ENCODE results near the gene CALHM5.
"Not testable (repeated sequence)": the region's sequence is repeated elsewhere in the genome, so short reads cannot be mapped to it uniquely, and the experiment has no call there.

CALHM5 gene

DNA sequence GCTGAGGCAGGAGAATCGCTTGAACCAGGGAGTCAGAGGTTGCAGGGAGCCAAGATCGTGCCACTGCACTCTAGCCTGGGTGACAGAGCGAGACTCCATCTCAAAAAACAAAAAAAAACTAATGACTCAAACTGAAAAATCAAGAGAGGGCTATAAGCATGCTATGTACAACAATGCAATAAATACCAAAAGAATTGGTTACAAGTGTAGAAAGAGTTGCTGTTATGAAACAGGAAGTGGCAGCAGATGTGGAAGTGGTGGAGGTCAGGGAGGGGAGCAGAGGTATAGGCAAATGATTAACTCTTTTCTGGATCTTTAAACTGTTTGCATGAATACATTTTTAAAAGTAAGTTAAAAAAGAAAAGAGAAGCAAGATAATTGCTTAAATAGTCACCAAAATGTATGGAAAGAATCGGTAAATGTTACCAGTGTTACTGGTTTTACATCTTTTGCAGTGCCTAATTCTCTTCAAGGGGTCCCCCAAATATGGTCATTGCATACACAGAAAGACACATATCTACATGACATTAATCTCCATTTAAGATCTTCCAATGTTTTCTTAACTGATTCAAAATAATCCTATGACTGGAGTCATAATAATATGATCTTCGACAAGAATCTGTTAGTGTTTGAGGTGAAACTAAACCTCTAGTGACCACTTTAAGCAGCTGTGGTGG, 35.3 kb upstream of the CALHM5 start:
- Histone ChIP-seq H3K9me3 (ENCODE audit: control insufficient read depth in 2 of 2, low read length in 2 of 2) (no peaks in the 10 kb centered on the region), H3K27me3 (ENCODE audit: control insufficient read depth in 2 of 2, insufficient read depth in 2 of 2, low read length in 2 of 2) (no peaks in the 10 kb centered on the region), H3K4me1 (ENCODE audit: control insufficient read depth in 2 of 2, insufficient read depth in 2 of 2, low read length in 2 of 2) (no peaks in the 10 kb centered on the region), H3K4me3 (ENCODE audit: low read length in 2 of 2) (no peak overlapping the region), H3K27ac (ENCODE audit: low read depth in 2 of 2, low read length in 2 of 2) (peak overlapping the region in 1 of 2 donors; percentile 33), H3K36me3 (ENCODE audit: control insufficient read depth in 2 of 2, insufficient read depth in 2 of 2, low read length in 2 of 2) (no peaks in the 10 kb centered on the region), H3K9ac (ENCODE audit: low read depth in 1 of 2, low read length in 2 of 2) (no peak overlapping the region)

DNA sequence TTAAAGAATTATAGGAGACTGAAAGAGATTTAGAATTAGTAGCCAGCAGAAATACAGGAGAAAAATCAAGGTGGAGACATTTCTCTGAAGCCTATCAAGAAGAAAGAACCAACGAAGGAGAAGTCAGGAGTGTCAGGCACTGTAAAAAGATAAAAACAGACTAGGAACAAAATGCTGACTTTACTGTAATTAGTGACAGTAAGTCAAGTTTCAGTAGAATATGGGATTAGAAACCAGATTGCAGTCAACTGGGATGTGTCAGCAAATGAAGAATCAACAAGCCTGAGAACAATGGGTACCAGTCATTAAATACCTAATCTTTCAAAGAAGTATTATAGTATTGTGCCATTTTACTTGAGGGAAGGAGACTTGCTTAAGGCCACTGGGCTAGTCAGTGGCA, 28.7 kb upstream of the CALHM5 start:
- H3K27ac ChIP-seq (ENCODE audit: low read depth in 2 of 2, low read length in 2 of 2) = no peak overlapping the region
- no peak overlapping the region for H3K9ac ChIP-seq (ENCODE audit: low read depth in 1 of 2, low read length in 2 of 2)
- H3K4me1 ChIP-seq (ENCODE audit: control insufficient read depth in 2 of 2, insufficient read depth in 2 of 2, low read length in 2 of 2) = no peaks in the 10 kb centered on the region
- H3K4me3 ChIP-seq (ENCODE audit: low read length in 2 of 2) = no peak overlapping the region
- no peaks in the 10 kb centered on the region for H3K36me3 ChIP-seq (ENCODE audit: control insufficient read depth in 2 of 2, insufficient read depth in 2 of 2, low read length in 2 of 2)
- H3K9me3 ChIP-seq (ENCODE audit: control insufficient read depth in 2 of 2, low read length in 2 of 2) = no peaks in the 10 kb centered on the region
- H3K27me3 ChIP-seq (ENCODE audit: control insufficient read depth in 2 of 2, insufficient read depth in 2 of 2, low read length in 2 of 2) = no peaks in the 10 kb centered on the region

DNA sequence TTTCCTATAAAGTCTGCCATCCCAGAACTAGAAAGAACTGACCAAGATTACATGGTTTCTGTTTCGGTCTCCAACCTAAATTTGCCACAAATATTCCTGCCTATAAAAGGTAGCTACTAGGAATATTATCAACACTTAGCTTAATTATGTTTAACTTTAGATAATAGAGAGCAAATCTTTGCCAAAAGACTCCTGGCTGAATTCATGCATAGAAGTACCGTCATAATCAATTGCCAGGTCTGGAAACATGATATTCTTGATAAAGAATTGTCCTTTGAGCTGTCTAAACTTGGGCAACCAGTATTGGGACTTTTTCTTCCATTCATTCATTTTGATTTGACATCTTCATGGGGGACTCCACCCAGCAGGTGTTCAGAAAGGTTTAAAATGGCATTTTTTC, 27.8 kb upstream of the CALHM5 start:
- H3K4me1 ChIP-seq (ENCODE audit: control insufficient read depth in 2 of 2, insufficient read depth in 2 of 2, low read length in 2 of 2) = no peaks in the 10 kb centered on the region

DNA sequence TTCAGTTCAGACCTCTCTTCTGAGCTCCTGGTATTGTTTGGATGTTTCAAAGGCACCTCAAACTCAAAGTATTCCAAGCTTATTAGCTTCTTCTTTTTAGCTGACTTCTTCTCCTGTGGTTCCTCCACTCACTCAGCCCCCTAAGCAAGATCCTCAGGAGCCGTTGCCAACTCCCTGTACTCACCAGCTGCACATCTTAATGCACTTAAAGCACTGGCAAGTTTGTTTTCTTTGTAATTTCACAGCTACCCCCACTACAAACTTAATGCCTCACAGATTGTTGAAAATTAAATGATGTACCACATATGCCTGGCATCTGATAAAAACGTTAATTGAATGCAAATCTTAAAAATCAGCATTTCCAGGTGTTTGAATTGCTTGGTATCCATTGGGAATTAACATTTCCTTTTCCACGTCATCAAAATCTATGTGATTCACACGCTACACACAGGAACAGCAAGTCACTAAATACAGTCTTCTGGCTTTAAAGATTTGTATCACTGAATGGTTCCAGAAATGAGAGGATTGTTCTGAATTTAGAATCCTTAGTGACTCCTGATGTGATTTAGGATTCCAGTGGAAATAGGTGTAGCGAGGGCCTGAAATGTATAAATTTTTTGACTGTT, 25.8 kb upstream of the CALHM5 start:
- H3K27me3 ChIP-seq (ENCODE audit: control insufficient read depth in 2 of 2, insufficient read depth in 2 of 2, low read length in 2 of 2) = no peaks in the 10 kb centered on the region
- H3K4me3 ChIP-seq (ENCODE audit: low read length in 2 of 2) = no peak overlapping the region
- no peak overlapping the region for H3K9ac ChIP-seq (ENCODE audit: low read depth in 1 of 2, low read length in 2 of 2)
- H3K36me3 ChIP-seq (ENCODE audit: control insufficient read depth in 2 of 2, insufficient read depth in 2 of 2, low read length in 2 of 2) = no peaks in the 10 kb centered on the region
- no peaks in the 10 kb centered on the region for H3K9me3 ChIP-seq (ENCODE audit: control insufficient read depth in 2 of 2, low read length in 2 of 2)
- H3K27ac ChIP-seq (ENCODE audit: low read depth in 2 of 2, low read length in 2 of 2) = no peak overlapping the region
- no peaks in the 10 kb centered on the region for H3K4me1 ChIP-seq (ENCODE audit: control insufficient read depth in 2 of 2, insufficient read depth in 2 of 2, low read length in 2 of 2)

More for the DNA sequence above, 27.8 kb upstream of the CALHM5 start:
- H3K36me3 ChIP-seq (ENCODE audit: control insufficient read depth in 2 of 2, insufficient read depth in 2 of 2, low read length in 2 of 2) = no peaks in the 10 kb centered on the region
- no peaks in the 10 kb centered on the region for H3K9me3 ChIP-seq (ENCODE audit: control insufficient read depth in 2 of 2, low read length in 2 of 2)
- no peak overlapping the region for H3K9ac ChIP-seq (ENCODE audit: low read depth in 1 of 2, low read length in 2 of 2)
- H3K27ac ChIP-seq (ENCODE audit: low read depth in 2 of 2, low read length in 2 of 2) = no peak overlapping the region
- H3K27me3 ChIP-seq (ENCODE audit: control insufficient read depth in 2 of 2, insufficient read depth in 2 of 2, low read length in 2 of 2) = no peaks in the 10 kb centered on the region
- no peak overlapping the region for H3K4me3 ChIP-seq (ENCODE audit: low read length in 2 of 2)

DNA sequence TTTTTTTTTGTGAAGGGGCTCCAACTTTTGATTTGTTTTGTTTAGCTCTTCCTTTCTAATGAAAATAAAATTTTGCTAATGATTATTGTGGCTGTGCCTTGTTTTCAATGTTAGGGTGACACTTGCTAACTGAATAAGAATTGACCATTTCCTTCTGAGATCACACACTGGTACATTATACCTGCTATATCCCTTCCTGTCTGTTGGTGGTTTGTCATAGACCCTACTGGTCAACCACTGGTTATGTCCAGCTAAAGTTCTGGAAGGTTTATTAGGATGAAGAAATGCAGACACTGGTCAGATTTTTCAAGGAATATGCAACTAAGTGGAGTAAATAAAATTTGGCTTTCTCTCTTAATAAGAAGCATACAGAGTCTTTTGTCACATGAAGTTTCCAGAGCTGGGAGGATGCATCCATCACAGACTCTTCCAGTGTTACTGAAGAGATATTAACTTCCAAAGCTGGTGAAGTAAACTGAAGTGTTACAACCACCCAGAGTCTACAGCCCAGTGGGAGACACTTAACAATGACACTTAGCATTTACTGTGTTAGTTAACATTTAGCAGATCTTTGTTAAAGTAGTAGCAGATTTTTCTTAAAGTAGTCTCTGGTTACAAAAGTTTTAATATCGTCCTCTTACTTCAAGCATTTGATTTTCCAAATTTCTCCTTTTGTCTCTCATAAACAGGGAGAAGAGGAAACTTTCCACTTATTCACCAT, 19.7 kb upstream of the CALHM5 start:
- Histone ChIP-seq H3K9me3 (ENCODE audit: control insufficient read depth in 2 of 2, low read length in 2 of 2) (no peaks in the 10 kb centered on the region), H3K36me3 (ENCODE audit: control insufficient read depth in 2 of 2, insufficient read depth in 2 of 2, low read length in 2 of 2) (no peaks in the 10 kb centered on the region), H3K27ac (ENCODE audit: low read depth in 2 of 2, low read length in 2 of 2) (no peak overlapping the region), H3K4me3 (ENCODE audit: low read length in 2 of 2) (no peak overlapping the region), H3K9ac (ENCODE audit: low read depth in 1 of 2, low read length in 2 of 2) (no peak overlapping the region), H3K27me3 (ENCODE audit: control insufficient read depth in 2 of 2, insufficient read depth in 2 of 2, low read length in 2 of 2) (no peaks in the 10 kb centered on the region), H3K4me1 (ENCODE audit: control insufficient read depth in 2 of 2, insufficient read depth in 2 of 2, low read length in 2 of 2) (no peaks in the 10 kb centered on the region)

DNA sequence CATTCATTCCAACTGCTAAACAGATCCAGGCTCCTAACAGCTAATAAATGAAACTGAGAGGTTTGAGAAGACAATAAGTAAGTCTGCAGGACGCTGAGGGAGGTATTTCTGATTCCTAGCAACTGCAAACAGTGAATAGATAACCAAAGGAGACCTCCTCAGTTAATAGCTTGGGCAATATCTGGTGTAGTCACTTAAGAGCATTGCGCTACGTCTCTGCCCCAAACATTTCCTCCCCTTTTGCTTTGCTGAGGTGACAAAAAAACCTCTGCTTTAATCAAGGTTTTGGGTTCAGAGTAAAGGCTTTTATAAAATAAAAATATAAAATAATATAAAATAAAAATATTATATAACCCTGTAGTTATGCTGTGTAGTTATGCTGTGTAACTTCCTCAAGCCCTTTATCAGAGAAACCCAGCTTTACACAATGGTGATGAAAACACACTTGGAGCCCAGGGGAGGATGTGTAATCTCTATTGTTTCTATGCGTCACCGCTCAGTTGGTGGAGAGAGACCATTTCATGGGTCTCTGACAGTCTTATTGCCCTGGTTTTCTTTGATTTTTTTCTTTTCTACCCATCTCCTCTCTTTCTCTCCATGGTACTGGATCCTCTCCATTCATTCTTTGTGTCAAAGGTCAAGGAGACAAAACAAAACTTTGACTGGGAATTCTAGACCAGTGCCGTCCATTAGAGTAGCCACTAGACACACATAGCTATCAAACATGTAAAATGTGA, 18.9 kb upstream of the CALHM5 start:
- Histone ChIP-seq H3K27me3 (ENCODE audit: control insufficient read depth in 2 of 2, insufficient read depth in 2 of 2, low read length in 2 of 2) (no peaks in the 10 kb centered on the region), H3K9ac (ENCODE audit: low read depth in 1 of 2, low read length in 2 of 2) (no peak overlapping the region), H3K9me3 (ENCODE audit: control insufficient read depth in 2 of 2, low read length in 2 of 2) (no peaks in the 10 kb centered on the region), H3K36me3 (ENCODE audit: control insufficient read depth in 2 of 2, insufficient read depth in 2 of 2, low read length in 2 of 2) (no peaks in the 10 kb centered on the region), H3K4me3 (ENCODE audit: low read length in 2 of 2) (no peak overlapping the region), H3K27ac (ENCODE audit: low read depth in 2 of 2, low read length in 2 of 2) (no peak overlapping the region), H3K4me1 (ENCODE audit: control insufficient read depth in 2 of 2, insufficient read depth in 2 of 2, low read length in 2 of 2) (no peaks in the 10 kb centered on the region)

DNA sequence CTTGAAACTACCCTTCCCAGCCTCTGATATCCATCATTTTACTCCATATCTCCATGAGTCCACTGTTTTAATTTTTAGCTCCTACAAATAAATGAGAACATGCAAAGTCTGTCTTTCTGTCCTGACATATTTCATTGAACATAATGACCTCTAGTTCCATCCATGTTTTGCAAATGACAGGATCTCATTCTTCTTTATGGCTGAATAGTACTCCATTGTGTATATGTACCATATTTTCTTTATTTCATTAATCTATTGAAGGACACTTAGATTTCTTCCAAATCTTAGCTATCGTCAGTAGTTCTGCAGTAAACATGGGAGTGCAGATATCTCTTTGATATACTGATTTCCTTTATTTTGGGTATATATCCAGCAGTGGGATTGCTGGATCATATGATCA, 16.3 kb upstream of the CALHM5 start:
- not testable (repeated sequence) for H3K4me1 ChIP-seq (ENCODE audit: control insufficient read depth in 2 of 2, insufficient read depth in 2 of 2, low read length in 2 of 2); H3K27me3 ChIP-seq (ENCODE audit: control insufficient read depth in 2 of 2, insufficient read depth in 2 of 2, low read length in 2 of 2); H3K9ac ChIP-seq (ENCODE audit: low read depth in 1 of 2, low read length in 2 of 2); H3K27ac ChIP-seq (ENCODE audit: low read depth in 2 of 2, low read length in 2 of 2); H3K9me3 ChIP-seq (ENCODE audit: control insufficient read depth in 2 of 2, low read length in 2 of 2); H3K4me3 ChIP-seq (ENCODE audit: low read length in 2 of 2); H3K36me3 ChIP-seq (ENCODE audit: control insufficient read depth in 2 of 2, insufficient read depth in 2 of 2, low read length in 2 of 2)

DNA sequence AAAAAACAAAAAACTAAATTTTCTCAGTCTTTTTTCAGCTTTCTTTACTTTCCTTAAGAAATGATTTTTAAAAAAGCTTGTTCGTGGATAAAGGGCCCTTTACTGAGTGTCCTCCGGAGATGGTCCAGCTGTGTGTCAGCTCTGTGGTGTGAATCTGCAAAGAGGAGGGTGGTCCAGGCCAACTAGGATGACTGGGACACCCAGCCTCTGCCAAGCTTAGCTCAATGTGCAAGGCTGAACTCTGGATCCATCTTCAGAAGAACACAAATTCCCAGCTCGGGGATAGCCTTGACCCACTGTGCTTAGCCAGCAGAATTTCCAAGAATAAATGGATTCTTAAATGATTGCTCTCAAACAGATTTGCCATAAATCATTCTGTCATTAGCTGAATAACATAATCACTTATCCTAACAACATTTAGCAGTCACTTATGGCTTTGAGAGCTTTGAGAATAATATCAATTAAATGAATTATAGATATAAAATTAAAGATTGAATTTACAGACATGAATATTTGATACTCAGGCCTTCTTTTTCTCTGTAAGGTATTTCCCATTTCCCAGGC, 14.2 kb upstream of the CALHM5 start:
- H3K27me3 ChIP-seq (ENCODE audit: control insufficient read depth in 2 of 2, insufficient read depth in 2 of 2, low read length in 2 of 2) = no peaks in the 10 kb centered on the region
- no peaks in the 10 kb centered on the region for H3K4me1 ChIP-seq (ENCODE audit: control insufficient read depth in 2 of 2, insufficient read depth in 2 of 2, low read length in 2 of 2)
- no peak overlapping the region for H3K9ac ChIP-seq (ENCODE audit: low read depth in 1 of 2, low read length in 2 of 2)
- H3K4me3 ChIP-seq (ENCODE audit: low read length in 2 of 2) = no peak overlapping the region
- no peaks in the 10 kb centered on the region for H3K9me3 ChIP-seq (ENCODE audit: control insufficient read depth in 2 of 2, low read length in 2 of 2)
- H3K27ac ChIP-seq (ENCODE audit: low read depth in 2 of 2, low read length in 2 of 2) = no peak overlapping the region
- H3K36me3 ChIP-seq (ENCODE audit: control insufficient read depth in 2 of 2, insufficient read depth in 2 of 2, low read length in 2 of 2) = no peaks in the 10 kb centered on the region

DNA sequence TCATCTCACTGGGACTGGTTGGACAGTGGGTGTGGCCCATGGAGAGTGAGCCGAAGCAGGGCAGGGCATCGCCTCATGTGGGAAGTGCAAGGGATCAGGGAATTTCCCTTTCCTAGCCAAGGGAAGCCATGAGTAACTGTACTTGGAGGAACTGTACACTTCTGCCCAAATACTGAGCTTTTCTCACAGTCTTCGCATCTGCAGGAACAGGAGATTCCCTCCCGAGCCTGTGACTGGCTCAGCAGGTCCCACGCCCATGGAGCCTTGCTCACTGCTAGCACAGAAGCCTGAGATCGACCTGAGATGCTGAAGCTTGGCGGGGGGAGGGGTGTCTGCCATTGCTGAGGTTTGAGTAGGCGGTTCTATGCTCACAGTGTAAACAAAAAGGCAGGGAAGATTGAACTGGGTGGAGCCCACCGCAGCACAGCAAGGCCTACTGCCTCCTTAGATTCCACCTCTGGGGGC, 10.4 kb upstream of the CALHM5 start:
- Histone ChIP-seq H3K27ac (ENCODE audit: low read depth in 2 of 2, low read length in 2 of 2) (no peak overlapping the region), H3K4me1 (ENCODE audit: control insufficient read depth in 2 of 2, insufficient read depth in 2 of 2, low read length in 2 of 2) (no peaks in the 10 kb centered on the region), H3K36me3 (ENCODE audit: control insufficient read depth in 2 of 2, insufficient read depth in 2 of 2, low read length in 2 of 2) (no peaks in the 10 kb centered on the region), H3K9ac (ENCODE audit: low read depth in 1 of 2, low read length in 2 of 2) (no peak overlapping the region), H3K4me3 (ENCODE audit: low read length in 2 of 2) (no peak overlapping the region), H3K9me3 (ENCODE audit: control insufficient read depth in 2 of 2, low read length in 2 of 2) (no peaks in the 10 kb centered on the region), H3K27me3 (ENCODE audit: control insufficient read depth in 2 of 2, insufficient read depth in 2 of 2, low read length in 2 of 2) (no peaks in the 10 kb centered on the region)
